Activated naive CD4-positive, alpha-beta T cell (primary cell): ENCODE measurements around the gene IMMP2L.
"Not testable (repeated sequence)": the region's sequence is repeated elsewhere in the genome, so short reads cannot be mapped to it uniquely, and the experiment has no call there.

Experiments
- DNase-seq, 4 experiments: peaks; one replicate each; lab custom pipeline; 2025; lab: John Stamatoyannopoulos, UW

IMMP2L gene

DNA sequence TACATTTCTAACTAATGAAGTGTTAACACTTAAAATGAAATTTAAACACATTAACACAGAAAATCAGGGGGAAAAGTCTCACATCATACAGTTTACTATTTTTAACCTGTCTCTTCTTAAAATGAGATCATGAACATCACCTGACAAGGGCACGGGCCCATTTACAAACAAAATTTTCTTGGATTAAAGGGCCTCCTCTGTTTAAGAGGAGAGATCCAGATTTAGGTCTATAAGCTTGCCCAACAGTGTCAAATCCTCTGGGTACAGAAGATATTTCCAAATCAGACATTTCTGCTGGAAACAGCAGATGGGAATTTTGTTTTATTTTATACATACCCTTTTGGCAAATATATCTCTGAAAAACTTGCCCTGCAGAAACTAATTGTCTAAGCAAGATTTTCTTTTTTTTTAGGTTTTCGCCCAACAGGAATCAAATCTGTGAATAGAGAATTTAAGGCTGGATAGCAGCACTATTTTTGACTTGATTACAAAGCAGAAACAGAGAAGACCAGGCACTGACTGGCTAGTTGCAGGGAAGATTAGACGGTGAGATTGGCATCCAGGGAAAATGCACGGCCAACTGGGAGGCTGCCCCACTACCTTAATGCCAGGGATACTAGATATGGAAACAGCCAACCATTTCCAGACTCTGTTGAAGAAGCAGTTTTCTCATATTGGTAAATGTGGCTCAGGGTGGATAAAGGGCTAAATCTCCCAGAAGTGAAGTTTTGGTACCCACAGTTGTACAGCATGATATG lies 298.0 kb downstream of the IMMP2L start:
- no peak for DNase-seq

DNA sequence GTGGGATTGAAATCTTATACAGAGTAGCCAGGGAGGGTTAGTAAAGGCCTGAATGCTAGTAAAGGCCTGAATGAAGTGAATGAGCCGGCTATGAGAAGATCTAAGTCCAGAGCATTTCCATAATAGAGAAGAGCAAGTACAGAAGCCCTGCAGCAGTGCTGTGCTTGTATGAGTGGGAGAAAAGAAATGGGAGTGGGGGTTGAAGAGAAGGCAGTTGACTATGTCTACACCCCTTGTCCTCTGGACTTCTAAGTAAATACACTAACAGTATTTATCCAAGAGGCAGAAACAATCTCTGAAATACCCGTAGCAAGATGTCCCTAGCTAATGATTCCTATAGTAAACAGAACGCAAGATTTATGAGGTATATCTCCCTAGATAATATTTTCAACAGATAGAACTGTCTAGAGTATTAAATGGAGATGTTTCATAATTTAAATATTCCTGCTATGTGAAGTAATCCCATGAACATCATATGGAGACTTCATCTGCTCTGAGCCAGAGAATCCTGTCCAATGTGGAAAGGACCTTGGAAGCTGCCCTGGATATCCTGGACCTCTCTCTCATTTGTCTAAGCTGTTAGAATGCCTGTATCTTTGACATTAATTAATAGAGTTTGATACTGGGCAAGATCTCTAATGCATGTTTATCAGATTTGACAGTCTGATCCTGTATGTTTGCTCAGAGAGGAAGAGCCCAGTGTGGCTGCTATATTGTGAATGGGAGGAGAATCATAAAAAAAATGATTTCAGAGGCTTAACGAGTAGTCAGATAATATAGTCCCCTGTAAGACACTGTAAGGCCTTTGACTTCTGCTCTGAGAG lies 299.8 kb downstream of the IMMP2L start:
- no peak for DNase-seq

DNA sequence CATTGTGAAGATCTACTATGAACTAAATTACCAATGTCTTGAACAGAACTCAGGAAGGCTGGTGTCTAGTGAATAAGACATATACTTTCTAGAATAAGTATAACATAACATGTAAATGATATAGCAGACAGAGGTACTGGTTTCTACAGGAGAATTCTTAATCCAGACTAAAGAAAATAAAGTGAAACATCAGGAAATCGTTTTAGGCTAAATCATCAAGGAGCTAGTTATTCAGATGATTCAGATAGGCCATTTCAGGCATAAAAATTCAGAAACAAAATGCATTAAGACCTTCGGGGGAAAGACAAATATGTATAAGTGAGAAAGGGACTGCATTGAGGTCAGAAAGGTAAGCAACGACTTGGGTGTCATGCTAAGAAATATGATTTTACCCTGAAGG lies 300.8 kb downstream of the IMMP2L start:
- no peak for DNase-seq

DNA sequence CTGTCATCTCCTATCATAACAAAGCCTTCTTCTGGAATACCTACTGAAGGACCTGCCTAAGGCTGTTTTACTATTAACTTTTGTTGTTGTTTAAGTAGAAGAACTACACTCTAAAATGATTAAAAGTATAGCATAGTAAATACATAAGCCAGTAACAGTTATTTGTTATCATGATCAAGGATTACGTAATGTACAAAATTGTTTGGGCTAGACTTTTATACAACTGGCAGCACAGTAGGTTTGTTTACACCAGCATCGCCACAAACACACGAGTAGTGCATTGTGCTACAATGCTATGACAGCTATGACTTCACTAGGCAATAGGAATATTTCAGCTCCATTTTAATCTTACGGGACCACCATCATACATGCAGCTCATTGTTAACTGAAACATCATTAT lies 302.3 kb downstream of the IMMP2L start:
- no peak for DNase-seq

DNA sequence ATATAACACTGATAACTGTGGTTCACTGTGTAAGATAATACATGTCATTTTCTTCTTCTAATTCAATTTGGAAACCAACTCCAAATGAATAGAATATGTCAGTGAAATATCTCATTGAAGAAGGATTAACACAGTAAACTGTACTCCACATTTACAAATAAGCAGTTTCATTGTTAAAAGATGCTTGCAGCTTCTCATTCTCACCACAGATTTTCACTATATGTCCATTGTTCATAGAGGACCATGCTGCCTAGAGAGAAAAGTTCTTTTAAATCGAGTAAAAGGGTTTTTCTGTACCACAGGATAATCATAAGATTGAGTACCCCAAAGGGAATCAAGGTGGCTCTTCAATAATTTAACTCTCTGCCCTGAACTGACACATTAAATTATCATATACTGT lies 305.9 kb downstream of the IMMP2L start:
- DNase-seq = no peak

DNA sequence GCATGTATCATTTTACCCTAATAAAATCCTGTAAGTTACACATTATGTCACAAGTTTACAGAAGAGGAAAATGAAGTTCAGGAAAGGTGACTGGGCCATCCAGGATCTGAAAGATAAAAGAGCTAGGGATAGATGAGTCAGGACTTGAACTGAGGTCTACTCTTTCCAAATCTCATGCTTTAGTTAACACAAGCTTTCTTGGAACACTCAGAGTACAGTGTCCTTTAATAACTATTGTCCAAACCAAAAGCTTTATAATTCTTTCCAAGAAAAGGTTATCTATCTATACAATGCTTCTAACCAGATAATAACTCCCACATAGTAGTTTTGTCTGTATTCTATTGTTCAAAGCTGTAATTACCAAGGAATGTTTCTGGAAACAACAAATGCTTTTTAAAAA lies 306.7 kb downstream of the IMMP2L start:
- no peak for DNase-seq

DNA sequence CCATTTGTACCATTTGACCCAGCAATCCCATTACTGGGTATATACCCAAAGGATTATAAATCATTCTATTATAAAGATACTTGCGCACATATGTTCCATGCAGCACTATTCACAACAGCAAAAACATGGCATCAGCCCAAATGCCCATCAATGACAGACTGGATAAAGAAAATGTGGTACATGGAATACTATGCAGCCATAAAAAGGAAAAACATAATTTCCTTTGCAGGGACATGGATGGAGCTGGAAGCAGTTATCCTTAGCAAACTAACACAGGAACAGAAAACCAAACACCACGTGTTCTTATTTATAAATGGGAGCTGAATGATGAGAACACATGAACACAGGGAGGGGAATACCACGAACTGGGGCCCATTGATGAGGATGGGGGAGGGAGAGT lies 310.9 kb downstream of the IMMP2L start:
- DNase-seq = not testable (repeated sequence)

DNA sequence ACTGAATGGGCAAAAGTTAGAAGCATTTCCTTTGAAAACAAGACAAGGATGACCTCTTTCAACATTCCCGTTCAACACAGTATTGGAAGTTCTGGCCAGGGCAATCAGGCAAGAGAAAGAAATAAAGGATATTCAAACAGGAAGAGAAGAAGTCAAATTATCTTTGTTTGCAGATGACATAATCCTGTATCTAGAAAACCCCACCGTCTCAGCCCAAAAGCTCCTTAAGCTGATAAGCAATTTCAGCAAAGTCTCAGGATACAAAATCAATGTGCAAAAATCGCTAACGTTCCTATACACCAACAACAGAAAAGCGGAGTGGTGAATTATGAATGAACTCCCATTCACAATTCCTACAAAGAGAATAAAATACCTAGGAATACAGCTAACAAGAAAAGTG lies 312.5 kb downstream of the IMMP2L start:
- DNase-seq = not testable (repeated sequence)

DNA sequence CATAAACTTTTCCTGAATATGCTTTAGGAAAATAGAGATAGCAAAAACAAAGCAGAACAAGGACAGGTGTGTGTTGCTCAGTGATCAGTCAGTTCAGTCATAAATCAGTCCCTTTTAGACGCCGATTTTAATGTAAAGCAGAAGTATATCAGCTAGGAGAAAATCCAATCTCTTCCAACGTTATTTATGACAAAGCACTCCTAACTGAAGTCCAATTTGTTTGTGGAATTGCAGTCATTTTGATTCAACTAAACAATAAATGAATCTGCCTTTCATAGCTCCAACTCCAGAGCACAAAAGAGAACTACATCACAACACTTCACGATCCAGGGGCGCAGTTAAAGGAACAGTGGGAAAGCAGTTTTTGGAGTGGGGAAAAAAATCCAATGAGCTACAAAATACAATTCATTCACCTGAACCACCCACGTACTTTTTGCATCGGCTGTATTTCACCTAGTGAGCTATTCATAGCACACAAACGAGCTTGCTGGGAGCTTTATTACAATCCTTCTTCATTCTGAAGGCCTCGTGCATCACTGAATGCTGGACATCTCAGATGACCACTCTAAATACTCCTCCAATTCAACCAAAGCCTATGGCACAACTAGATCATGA lies 320.0 kb downstream of the IMMP2L start:
- DNase-seq = no peak

DNA sequence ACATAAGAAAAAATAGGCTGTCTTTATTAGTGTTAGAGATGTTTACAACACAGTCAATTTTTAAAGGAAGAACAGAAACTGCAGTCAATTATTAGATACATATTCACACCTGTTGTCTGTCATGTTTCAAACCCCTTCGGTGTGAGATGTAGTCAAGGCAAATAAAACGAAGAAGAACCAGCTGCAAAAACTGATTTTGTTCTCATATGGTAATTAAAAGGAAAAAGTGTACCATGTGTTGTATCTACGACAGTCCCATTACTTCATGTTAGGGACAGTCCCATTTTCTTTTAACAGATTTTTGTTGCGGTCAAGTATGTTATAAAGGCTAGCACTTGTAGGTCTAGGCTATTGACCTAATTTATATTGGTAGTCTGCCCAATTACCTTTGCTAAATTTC lies 321.9 kb downstream of the IMMP2L start:
- DNase-seq = no peak

DNA sequence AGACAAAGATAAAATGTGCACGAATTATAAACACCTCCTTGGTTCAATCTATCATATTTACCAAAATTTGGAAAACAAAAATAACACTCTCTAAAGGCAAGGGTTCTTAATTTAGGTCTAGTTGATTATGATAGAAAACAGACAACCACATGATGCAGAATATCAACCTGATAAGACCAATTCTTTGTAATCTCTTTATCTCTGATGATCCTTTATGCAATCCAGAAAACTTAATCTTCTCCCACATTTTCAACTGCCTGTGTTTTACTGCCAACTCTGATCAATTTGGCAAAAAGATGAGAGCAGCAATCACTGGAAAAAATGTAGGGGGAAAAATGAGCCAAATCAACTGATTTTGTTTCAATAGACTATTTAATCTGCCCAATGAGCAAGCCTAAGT lies 322.9 kb downstream of the IMMP2L start:
- DNase-seq = no peak

DNA sequence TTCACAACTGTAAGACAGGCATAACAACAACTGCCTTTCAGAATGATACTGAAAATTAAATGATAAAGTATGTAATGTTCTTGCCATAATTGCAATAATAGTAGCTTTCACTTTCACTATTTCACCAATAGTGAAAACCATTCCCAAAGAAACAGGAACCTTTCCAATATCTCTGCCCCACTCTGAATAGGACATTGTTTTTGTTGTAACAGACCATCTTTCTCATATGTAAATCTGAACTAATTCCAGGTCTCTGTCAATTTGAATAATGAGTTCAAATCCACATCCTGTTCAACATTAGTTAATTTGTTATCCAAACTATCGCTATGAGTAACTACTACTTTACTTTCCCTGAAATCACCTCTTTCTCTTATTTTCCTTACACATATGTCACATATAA lies 323.4 kb downstream of the IMMP2L start:
- DNase-seq = no peak

DNA sequence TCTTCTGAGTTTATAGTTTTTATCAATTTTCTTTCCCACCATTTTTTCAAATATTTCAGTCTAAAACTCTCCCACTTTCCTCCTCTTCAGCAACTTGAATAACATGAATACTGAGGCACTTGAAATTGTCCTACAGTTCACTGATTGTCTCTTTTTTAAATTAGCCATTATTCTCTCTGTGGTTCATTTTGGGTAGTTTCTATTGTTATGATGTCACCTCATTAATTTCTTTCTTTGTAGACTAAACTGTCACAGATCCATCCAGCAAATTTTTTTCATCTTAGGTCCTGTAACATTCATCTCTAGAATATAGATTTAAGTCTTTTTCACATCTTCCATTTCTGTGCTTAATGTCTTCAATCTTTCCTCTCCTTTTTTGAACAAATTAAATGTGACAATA lies 326.6 kb downstream of the IMMP2L start:
- DNase-seq = no peak

DNA sequence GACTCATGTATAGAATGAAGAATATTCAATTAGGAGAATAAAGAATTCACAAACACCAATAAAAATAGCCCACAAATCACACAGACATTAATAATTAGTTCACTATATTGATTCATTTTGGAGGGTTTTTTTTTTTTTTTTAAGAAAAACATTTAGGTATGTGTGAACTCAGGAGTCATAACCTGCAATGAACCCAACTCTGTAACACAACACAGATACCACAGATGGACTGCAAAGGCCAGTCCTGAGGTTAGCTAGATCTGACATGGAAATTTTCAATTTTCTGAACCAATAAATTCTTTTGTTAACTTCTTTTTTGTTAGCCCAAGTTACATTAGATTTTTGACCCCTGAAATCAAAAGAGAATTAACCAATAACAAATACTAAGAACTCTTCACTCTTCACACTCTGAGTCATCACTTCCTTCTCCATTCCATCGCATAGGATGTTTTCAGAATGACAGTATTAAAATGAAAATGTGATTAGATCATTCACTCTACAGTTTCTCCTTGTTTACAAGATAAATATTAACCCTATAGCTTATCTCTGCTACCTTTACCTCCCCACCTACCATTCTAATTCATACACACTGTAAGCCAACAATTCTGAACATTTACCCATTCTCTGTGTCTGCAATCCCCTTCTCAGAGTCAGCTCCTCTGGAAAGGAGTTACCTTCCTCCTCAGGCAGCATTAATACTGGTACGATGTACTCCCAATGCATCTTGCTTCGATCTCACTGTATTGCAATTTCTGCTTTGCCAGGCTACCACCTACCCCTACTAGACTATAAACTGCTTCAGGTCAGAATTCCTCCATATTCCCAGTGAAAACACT lies 329.8 kb downstream of the IMMP2L start:
- DNase-seq = no peak

DNA sequence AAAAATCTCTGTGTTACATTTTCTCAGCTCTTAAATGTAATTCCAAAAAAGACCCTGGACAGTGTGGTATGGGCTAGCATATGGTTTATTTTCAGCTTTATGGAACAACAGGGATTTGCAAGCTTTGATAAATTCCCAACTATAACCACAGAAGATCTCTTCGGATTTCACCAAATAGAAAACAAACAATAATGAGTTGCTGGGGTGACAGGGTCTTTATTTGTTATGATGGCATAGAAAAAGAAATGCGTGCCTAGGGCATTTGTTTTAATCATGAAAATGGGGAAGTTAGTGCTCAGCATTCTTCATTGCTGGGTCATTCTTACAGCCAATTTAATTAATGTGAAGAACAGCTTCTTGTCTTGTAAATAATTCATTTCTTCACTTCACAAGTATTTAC lies 332.4 kb downstream of the IMMP2L start:
- DNase-seq = no peak

DNA sequence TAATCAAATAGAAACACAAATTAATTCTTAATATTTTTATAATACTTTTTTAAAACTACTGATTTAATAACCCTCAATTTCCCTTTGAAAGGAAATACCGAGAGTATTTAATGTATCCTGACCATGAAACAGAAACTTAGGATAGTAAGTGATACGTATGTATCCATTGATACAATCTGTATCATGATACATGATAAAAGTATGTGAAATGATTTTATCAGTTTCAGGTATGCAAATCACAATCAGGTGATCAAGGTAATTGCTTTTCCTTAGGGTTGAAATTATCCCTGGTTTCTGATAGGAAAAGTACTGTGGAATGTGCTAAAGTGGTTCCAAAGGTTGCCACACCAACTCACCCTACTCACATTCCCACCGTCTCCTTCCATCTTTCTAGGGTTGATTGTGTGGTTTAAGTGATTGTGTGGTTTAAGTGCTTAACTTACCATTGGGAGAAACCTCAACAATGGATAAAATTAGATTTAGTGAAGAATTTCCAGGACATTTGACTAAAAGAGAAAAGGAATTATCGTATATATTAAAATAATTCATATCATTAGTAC lies 333.0 kb downstream of the IMMP2L start:
- DNase-seq = no peak

DNA sequence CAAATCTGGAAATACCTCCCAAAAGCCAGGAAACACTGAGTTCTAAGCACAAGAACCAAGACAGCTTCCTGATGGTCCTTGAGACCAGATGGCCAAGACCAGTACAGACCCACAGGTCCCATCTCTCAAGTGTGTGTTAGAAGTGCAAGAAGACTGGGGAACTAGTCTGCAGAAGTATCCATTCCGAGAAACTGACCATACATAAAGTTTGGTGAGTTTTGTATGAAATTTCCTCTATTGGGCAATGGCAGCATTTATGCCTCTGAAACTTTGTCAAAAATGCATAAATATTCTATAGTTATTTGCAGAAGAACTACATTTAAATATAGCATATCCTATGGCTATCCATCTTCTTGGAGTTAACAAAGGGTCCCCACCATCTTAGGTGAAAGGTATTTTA lies 333.9 kb downstream of the IMMP2L start:
- DNase-seq = no peak

DNA sequence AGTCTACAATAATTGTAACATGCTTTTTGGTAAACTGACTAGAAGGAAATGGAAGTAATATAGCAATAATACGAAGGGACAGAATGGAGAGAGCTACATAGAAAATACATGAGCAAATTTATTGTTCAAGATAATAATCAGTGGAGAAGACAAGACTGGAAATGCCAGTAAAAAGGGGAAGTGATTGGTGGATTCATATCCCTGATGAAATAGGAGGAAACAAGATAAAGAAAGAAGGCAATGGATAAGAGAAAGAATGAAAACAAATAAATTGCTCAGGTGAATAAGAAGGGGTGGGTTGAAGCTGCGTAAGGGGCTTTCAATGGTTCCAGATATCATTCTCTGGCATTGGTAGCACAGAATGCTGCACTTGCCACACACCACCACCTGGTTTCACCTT lies 335.5 kb downstream of the IMMP2L start:
- no peak for DNase-seq

DNA sequence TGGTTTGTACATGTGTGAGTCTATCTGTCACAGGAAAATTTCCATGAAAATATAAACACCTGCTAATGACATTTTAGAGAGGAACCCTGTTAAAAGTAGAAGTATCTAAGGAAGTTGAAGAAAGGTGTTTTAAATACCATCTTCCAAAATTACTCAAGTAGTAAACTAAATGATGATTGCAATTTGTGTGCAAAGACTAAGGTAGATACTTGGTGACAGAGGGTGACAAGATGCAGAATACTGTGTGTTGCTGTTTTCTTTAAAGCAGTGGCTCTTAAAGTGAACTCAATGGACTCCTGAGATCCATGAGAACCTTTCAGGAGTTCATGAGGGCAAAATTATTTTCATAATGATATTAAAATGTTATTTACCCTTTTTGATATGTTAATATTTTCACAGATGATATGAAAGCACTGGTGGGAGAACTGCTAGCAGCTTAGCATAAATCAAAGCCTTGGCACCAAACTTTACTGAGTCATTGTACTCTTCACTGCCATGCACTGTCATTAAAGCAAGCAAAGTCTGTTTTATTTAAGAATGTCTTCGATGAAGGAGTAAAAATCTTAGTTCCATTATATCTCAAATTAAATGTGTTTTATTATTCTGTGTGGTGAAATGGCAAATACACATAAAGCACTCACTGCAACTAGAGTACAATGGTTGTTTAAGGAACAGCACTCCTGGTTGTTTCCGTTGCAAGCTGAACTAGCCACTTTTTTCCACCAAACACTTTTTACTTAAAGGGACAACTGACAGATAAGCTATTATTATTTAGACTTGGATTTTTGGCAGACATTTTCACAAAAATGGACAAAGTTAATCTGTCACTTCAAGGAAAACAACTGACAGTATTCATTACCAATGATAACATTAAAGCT lies 337.7 kb downstream of the IMMP2L start:
- no peak for DNase-seq

DNA sequence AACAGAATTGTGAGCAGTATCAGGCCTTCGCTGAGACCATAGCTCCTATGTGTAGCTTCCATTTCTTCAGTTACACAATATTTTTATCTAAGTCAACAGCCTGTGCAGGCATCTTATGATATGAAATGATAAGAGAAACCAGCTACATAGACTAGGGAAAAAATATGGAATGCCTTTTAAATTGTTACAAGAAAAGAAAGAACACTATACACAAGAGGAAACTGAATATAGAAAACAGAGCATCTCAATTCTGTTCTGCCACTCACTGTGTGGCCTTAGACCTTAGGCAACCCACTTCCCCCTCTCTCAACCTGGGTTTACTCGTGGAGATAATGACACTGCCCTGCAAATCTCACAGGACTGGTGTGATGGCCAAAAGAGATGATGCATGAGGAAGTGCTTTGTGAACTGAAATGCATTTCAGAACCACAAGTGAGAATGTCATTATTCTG lies 338.5 kb downstream of the IMMP2L start:
- DNase-seq = no peak

DNA sequence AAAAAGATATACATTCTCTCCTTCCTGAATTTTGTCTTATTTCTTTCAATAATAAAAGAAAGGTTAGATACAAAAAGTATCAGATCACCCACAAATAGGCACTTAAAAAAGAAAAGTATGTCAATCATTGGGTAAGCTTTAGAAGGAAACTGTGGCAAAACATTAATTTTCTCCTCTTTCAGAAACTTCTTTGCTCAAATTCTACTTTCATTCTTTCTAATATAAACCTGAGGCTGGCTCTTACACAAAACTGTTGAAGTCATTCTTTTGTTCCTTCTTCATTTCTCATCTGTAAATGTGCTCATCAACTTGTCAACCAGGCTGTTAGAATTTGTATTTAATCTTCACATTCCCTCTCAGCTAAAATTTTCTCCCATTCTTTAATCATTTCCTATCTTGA lies 346.7 kb downstream of the IMMP2L start:
- DNase-seq = no peak
